Esophagus muscularis mucosa (tissue), 4 donors: Measurements from ENCODE around the gene ASB15. TPM values are rescaled to one million over a fixed set of nuclear protein-coding genes. Genes with fewer than 3 reads are reported as not detected.

Experiments
- DNase-seq: peaks from one replicate; pipeline ENCODE4 v3.0.0-alpha.2; 2017; ENCODE audit errors: extremely low spot score
- H3K27ac ChIP-seq, 4 donors: fragments of 200-600 bp; sonication (generic); replicated peaks in 1 of 4; 1 replicate in 3 of 4; 2 replicates in 1 of 4; pipeline ENCODE4 v1.5.1; 2016 to 2019; ENCODE audit warnings: mild to moderate bottlenecking in 1 of 4
- H3K27me3 ChIP-seq, 4 donors: fragments of 200-600 bp; sonication (generic); one replicate each; pipeline versions ENCODE4 v1.5.1 to v1.6.0; 2016 to 2019
- H3K36me3 ChIP-seq, 4 donors: fragments of 200-600 bp; sonication (generic); one replicate each; pipeline ENCODE4 v1.5.1; 2016 to 2019
- H3K4me1 ChIP-seq, 4 donors: fragments of 200-600 bp; sonication (generic); one replicate each; pipeline ENCODE4 v1.5.1; 2016 to 2019
- H3K4me3 ChIP-seq, 4 donors: fragments of 200-600 bp; sonication (generic); 1 replicate in 2 of 4; 2 replicates in 2 of 4; pipeline ENCODE4 v1.5.1; 2016 to 2019; ENCODE audit warnings: mild to moderate bottlenecking in 4 of 4, moderate library complexity in 1 of 4
- H3K9me3 ChIP-seq, 4 donors: fragments of 200-600 bp; sonication (generic); 1 replicate in 3 of 4; 2 replicates in 1 of 4; pipeline ENCODE4 v1.5.1; 2016 to 2019
- EP300 ChIP-seq: sonication (generic); formaldehyde crosslinking; IDR thresholded peaks from one replicate; pipeline ENCODE4 v1.6.1; 2017; ENCODE audit warnings: antibody characterized with exemption
- POLR2A ChIP-seq: fragments of 450-650 bp; IDR thresholded peaks from one replicate; pipeline ENCODE4 v1.6.1; 2017; ENCODE audit warnings: antibody characterized with exemption, moderate library complexity, mild to moderate bottlenecking, low read depth
- POLR2AphosphoS5 ChIP-seq, 2 donors: sonication (generic); formaldehyde crosslinking; IDR thresholded peaks; one replicate each; pipeline ENCODE4 v1.6.1; 2017; ENCODE audit warnings: antibody characterized with exemption in 2 of 2
- WGBS: methylation state at CpG from one replicate; pipeline ENCODE4 v1.1.5; 2018; 5-methylcytosine and 5-hydroxymethylcytosine counted together
- intact Hi-C: fragments of 100-400 bp; cut with DNase I; formaldehyde crosslinking; loops from one replicate; pipeline ENCODE4 v1.15.1; 2023
- total RNA-seq, 4 donors: library from RNA; depleted of rRNA; stranded (reverse); fragments of >200 nt; gene quantifications; one replicate each; pipeline versions ENCODE4 v1.1.0 to v1.2.1, GENCODE V29; 2016
- TF ChIP-seq, protein P1 (sequence below), 3 experiments: fragments of 200-600 bp in 2 of 3; fragments of 450-650 bp in 1 of 3; sonication (generic) in 2 of 3; IDR thresholded peaks; one replicate each; pipeline ENCODE4 v1.5.1; 2017 to 2019; ENCODE audit warnings: antibody characterized with exemption in 3 of 3, mild to moderate bottlenecking in 2 of 3, moderate library complexity in 1 of 3

ASB15 gene
- total RNA-seq, 4 donors from 2014 or later = not detected

DNA sequence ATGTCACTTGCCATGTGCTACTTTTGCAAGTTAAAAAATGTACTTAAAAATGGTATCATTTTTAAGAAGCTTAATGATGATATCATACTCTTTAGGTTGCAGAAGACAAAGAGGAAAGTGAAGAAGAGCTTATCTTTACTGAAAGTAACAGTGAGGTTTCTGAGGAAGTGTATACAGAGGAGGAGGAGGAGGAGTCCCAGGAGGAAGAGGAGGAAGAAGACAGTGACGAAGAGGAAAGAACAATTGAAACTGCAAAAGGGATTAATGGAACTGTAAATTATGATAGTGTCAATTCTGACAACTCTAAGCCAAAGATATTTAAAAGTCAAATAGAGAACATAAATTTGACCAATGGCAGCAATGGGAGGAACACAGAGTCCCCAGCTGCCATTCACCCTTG is 60.1 kb downstream of the ASB15 start:
- DNase-seq = no peak
- Histone ChIP-seq H3K9me3 (no peaks in the 10 kb centered on the region), H3K36me3 (peaks cover 0 to 57% (median 0%) of the 10 kb centered on the region in 4 donors), H3K27ac (no peak overlapping the region), H3K4me1 (no peaks in the 10 kb centered on the region), H3K4me3 (no peak overlapping the region), H3K27me3 (no peaks in the 10 kb centered on the region)
- intact Hi-C loops = no loop called here
- TF ChIP-seq EP300 = no peak
- TF ChIP-seq POLR2AphosphoS5 (IDR thresholded peaks at IDR 0.05) = no peak
- no peak for TF ChIP-seq POLR2A
- WGBS = 71% methylated on average over 1 of the region's 1 CpG

DNA sequence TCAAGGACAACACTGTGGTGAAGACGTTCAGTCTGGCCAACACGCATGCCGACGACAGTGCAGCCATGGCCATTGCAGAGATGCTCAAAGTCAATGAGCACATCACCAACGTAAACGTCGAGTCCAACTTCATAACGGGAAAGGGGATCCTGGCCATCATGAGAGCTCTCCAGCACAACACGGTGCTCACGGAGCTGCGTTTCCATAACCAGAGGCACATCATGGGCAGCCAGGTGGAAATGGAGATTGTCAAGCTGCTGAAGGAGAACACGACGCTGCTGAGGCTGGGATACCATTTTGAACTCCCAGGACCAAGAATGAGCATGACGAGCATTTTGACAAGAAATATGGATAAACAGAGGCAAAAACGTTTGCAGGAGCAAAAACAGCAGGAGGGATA is 60.7 kb downstream of the ASB15 start:
- Histone ChIP-seq H3K27me3 (no peaks in the 10 kb centered on the region), H3K4me1 (no peaks in the 10 kb centered on the region), H3K36me3 (peaks cover 0 to 57% (median 0%) of the 10 kb centered on the region in 4 donors), H3K27ac (no peak overlapping the region), H3K4me3 (no peak overlapping the region), H3K9me3 (no peaks in the 10 kb centered on the region)
- DNase-seq = no peak
- WGBS = 95% methylated on average over 15 of the region's 15 CpGs
- intact Hi-C loops = no loop called here
- TF ChIP-seq POLR2AphosphoS5 (IDR thresholded peaks at IDR 0.05) (no peak), EP300 (no peak), POLR2A (no peak)
- TF ChIP-seq, protein P1, sequence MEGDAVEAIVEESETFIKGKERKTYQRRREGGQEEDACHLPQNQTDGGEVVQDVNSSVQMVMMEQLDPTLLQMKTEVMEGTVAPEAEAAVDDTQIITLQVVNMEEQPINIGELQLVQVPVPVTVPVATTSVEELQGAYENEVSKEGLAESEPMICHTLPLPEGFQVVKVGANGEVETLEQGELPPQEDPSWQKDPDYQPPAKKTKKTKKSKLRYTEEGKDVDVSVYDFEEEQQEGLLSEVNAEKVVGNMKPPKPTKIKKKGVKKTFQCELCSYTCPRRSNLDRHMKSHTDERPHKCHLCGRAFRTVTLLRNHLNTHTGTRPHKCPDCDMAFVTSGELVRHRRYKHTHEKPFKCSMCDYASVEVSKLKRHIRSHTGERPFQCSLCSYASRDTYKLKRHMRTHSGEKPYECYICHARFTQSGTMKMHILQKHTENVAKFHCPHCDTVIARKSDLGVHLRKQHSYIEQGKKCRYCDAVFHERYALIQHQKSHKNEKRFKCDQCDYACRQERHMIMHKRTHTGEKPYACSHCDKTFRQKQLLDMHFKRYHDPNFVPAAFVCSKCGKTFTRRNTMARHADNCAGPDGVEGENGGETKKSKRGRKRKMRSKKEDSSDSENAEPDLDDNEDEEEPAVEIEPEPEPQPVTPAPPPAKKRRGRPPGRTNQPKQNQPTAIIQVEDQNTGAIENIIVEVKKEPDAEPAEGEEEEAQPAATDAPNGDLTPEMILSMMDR (IDR thresholded peaks at IDR 0.05) = no peak

DNA sequence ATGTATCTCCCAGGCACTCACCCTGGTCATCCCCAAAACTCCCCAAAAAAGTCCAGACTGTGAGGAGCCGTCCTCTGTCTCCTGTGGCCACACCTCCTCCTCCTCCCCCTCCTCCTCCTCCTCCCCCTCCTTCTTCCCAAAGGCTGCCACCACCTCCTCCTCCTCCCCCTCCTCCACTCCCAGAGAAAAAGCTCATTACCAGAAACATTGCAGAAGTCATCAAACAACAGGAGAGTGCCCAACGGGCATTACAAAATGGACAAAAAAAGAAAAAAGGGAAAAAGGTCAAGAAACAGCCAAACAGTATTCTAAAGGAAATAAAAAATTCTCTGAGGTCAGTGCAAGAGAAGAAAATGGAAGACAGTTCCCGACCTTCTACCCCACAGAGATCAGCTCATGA is 61.1 kb downstream of the ASB15 start:
- Histone ChIP-seq H3K4me1 (no peaks in the 10 kb centered on the region), H3K4me3 (no peak overlapping the region), H3K27ac (no peak overlapping the region), H3K9me3 (no peaks in the 10 kb centered on the region), H3K36me3 (peaks cover 0 to 57% (median 0%) of the 10 kb centered on the region in 4 donors), H3K27me3 (no peaks in the 10 kb centered on the region)
- WGBS = 82% methylated on average over 3 of the region's 3 CpGs
- intact Hi-C loops = no loop called here
- TF ChIP-seq EP300 = no peak
- no peak for TF ChIP-seq POLR2A
- TF ChIP-seq POLR2AphosphoS5 (IDR thresholded peaks at IDR 0.05) = no peak
- TF ChIP-seq, protein P1 (IDR thresholded peaks at IDR 0.05) = no peak
- DNase-seq = no peak

DNA sequence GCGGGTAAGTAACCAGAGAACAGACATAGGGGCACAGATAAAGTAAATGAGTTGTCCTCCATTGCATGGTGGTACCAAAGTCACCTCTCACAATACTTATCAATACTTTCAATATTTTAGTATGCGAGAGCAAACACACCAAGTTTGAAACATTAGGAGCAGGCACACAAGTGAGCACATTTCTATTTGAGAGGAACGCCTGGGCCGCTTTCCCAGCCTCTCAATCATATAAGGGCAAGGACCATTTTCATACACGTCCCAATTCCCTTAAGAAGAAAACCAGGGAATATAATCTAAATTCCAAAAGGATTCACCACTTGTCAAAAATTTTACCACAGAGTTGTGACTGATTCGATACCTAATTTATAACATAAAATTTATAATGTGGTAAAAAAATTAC is 61.6 kb downstream of the ASB15 start:
- TF ChIP-seq POLR2A = no peak
- TF ChIP-seq, protein P1 (IDR thresholded peaks at IDR 0.05) = no peak
- TF ChIP-seq POLR2AphosphoS5 (IDR thresholded peaks at IDR 0.05) = no peak
- no peak for TF ChIP-seq EP300
- Histone ChIP-seq H3K27me3 (no peaks in the 10 kb centered on the region), H3K36me3 (peaks cover 0 to 55% (median 0%) of the 10 kb centered on the region in 4 donors), H3K4me3 (no peak overlapping the region), H3K9me3 (no peaks in the 10 kb centered on the region), H3K27ac (no peak overlapping the region), H3K4me1 (no peaks in the 10 kb centered on the region)
- WGBS = 90% methylated on average over 6 of the region's 6 CpGs
- DNase-seq = no peak
- intact Hi-C loops = no loop called here

DNA sequence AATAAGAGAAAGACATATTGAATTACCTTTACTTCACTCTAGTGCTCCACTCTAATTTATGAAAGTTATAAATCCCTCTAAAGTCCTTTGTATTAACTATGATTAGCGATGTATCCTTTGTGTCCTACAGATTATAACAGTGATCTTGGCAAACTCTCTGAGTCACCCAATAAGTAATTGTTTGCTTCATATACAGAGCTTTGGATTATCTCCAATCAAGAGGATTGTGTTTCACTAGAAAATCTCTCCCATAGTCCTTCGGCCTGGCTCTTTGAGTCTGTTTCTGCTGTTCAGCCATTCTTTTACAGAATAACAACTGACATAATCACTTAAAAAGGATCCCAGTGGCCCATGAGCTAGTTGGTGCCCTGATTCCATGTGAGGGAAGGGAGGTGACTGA is 63.5 kb downstream of the ASB15 start:
- Histone ChIP-seq H3K36me3 (peaks cover 0 to 35% (median 0%) of the 10 kb centered on the region in 4 donors), H3K9me3 (no peaks in the 10 kb centered on the region), H3K4me3 (no peak overlapping the region), H3K27me3 (no peaks in the 10 kb centered on the region), H3K27ac (no peak overlapping the region), H3K4me1 (no peaks in the 10 kb centered on the region)
- intact Hi-C loops = no loop called here
- no peak for TF ChIP-seq POLR2A
- TF ChIP-seq, protein P1 (IDR thresholded peaks at IDR 0.05) = no peak
- TF ChIP-seq EP300 = no peak
- TF ChIP-seq POLR2AphosphoS5 (IDR thresholded peaks at IDR 0.05) = no peak
- no peak for DNase-seq
- 91% methylated on average over 2 of the region's 2 CpGs for WGBS
